NCI-H2196 (cell line): Measurements from ENCODE around the gene MOV10.

Source experiments
- DNase-seq: peaks from one replicate; lab custom pipeline; 2025; ENCODE audit not compliant: unreplicated experiment; lab: John Stamatoyannopoulos, UW

Gene MOV10

GRCh38 chr1:112698366-112699310, 24.2 kb downstream of the MOV10 start:
- peak; percentile 91 for DNase-seq

DNA sequence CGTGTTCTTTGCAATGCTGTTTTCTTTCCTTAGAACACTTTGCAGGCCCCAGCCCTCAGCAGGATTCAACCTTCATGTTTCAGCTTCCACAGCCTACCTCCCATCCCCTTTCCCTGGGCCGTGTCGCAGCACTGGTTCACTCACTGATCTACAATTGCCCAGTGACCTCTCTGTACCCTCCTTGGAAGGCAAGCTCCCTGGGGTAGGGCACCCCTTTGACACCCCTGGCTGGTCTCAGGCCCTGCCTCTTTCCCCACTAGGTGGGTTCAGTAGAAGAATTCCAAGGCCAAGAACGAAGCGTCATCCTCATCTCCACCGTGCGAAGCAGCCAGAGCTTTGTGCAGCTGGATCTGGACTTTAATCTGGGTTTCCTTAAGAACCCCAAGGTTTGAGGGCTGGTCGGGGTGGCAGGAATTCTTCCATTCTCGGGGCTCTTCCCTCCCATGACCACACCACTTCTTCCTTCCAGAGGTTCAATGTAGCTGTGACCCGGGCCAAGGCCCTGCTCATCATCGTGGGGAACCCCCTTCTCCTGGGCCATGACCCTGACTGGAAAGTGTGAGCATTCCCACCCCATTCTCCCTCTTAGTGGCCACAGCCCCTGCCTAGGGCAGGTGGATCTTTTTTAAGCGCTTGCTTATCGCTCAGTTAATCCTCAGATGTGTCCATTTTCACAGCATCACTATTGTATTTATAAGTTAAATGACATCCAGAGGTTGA, 25.1 kb downstream of the MOV10 start:
- DNase-seq: no peak

- peak; percentile 93 for DNase-seq
Measured at GRCh38 chr1:112700290-112701226, 26.1 kb downstream of the MOV10 start.

DNA sequence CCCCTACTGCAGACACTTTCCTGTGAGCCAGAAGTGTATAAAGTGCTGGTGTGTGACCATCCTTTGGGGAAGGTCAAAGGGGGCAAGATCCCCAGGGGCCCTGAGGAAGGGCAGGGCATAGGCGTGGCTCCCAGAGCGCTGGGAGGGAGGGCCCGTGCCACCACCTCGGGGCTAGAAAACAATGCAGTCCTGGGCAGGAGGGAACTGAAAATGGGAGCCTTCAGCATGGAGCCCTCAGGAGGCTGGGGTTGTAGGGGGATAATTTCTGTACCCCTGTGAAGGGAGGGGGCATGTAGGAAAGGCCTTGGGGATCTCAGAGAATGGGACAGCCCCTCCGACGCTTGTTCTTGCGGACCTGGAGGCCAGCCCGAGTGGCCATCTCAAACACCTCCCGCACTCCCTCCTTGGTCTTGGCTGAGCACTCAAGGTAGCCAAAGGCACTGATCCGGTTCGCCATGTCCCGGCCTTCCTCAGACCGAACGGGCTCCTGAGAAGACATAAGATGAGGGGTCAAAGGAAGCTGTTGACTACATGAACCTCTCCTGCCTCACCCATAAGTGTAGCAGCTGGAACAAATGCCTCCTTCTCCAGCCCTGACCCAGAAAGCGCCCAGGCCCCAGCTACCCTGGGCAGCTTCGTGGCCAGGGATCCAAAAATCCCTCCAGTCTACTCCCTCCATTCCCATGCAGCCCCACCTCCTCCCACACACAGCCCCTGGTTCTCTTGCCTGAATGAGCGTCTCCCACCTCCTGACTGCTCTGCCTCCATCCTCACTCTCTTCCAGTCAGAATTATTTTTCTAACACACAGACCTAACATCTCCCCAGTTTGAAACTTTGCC, 27.0 kb downstream of the MOV10 start:
- no peak for DNase-seq

DNA sequence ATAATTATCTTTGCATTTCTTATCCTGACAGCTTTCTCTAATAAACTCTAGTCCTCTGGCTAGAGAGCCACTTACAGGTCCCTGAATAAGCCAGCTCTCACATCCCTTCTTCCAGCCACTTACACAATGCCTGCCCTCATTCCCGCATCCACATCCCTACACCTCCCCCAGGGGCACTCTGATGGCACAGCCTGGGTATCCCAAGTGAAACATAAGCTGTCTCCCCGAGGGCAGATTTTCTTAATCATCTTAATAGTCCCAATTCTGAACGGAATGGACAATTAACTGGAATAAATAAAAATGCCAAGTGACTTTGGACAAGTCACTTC, 27.6 kb downstream of the MOV10 start:
- DNase-seq: no peak

GRCh38 chr1:112702420-112703261, 28.2 kb downstream of the MOV10 start:
- DNase-seq: no peak

DNA sequence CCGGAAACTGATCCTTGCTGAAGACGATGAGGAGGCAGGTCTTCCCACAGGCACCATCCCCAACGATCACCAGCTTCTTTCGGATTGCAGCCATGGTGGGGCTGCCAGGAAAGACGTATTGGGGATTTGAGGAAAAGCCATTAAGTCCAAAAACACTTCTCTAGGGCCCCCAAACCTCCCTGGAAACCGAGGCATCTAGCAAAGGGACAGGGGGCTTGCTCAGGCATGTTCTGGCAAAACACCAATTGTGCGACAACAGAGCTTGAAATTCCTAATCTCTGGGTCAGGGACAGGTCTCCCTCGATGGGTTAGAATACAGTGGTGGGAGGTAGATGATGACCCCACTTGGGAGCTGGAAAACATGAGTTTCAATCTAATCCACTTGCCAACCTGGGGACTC, 29.2 kb downstream of the MOV10 start:
- no peak for DNase-seq

DNA sequence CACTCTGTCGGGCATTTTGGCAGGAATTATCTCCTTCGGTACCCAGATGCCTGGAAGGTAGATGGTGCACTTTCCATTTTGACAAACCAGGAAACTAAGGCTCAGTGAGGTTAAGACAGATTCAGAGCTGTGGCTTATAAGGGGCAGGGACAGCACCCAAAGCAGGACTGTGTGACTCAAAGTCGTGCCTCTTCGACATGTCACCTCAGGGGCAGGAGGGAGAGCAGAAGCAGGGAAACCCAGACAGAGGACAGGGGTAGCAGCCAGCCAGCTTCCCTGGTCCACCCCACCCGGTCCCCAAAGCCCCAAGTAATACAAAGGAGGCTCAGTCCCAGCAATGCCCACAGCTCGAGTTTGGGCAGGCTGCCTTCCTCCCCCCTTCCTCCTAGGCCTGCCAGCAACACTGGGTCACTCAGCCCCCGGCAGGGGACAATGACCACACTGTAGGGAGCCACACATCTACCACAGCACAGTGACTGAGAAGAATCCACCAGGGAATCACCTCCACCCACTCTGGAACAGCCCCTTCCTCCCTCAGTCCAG, 30.0 kb downstream of the MOV10 start:
- DNase-seq: no peak

DNA sequence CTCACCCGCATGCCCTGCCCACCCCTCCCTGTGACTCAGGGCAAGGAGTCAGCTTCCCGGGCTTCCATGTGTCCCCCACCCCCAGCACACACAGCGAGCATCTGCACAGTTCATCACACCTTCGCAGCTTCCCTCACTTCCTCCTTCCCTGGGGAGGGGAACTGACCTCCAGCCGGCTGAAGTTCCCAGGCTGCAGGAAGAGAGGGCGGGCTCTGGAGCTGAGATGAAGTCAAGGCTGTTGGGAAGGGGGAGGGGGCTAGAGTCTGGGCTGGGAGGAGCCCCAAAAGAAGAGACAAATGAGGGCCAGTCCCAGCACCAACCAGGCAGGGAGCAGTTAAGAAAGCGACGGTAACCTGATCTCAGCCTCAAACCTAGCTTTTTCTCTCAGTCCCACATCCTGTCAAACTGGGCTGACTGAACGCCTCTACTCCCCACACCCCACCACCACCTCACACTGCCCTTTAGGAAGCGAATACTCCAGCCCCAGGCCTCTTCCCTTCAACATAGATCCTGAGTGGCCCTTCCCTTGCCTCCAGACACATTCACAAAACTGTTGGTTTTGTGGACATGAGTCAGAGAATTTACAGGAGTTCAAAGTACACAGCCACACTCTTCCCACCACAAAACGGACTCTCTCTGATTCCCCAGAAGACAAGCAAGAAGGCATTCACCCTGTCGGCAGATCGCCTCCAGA, 30.6 kb downstream of the MOV10 start:
- DNase-seq: peak; percentile 87

- peak; percentile 85 for DNase-seq
Measured at GRCh38 chr1:112706505-112707220, 32.2 kb downstream of the MOV10 start, which contains the start of gene RHOC. Gene RHOC, minus strand, starts transcription at chr1:112707127. Its CDS starts 3,328 bp downstream, at chr1:112703799.

GRCh38 chr1:112707221-112708001, 33.0 kb downstream of the MOV10 start:
- peak; percentile 85 for DNase-seq

DNA sequence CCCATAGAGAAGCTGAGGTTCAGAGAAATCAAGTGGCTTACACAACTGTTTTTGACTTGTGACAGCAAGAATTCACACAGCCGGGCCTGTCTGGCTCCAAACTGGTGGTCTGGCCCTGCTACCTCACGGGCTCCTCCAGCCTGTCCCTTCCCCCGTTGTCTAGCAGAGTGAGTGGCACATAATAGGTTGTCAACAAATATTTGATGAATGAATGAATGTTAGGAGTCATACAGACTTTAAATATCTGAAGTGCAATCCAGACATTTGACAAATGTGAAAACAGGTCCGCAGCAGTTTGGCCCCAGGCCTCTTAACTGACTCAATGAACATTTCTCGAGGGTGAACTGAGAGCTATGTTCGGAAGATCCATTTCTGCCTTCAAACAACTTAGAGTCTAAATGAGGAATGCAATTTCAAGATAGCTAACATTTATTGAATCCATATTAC, 33.6 kb downstream of the MOV10 start:
- no peak for DNase-seq

GRCh38 chr1:112708489-112708888, 34.0 kb downstream of the MOV10 start:
- no peak for DNase-seq

- no peak for DNase-seq
Measured at GRCh38 chr1:112710159-112710558, 35.7 kb downstream of the MOV10 start.

- DNase-seq: no peak
Measured at GRCh38 chr1:112710586-112710985, 36.1 kb downstream of the MOV10 start.

DNA sequence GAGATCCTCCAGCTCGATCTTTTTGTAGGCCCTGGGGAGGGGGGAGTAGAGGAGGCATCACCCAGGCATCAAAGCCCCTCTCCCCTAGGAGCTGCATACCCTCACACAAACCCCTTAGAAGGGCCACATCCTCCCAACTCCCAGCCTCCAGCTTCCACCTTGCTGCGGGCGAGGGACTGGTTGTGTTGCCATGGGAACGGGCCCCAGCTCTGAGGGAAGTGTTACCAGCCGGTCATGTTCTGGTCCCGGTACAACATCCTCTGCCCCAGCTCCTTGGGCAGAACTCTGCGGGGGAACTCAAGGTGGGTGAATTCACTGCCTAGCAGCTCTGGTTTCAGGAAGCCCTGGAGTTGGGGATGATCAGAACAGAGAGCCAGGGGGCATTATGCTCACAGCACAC, 36.6 kb downstream of the MOV10 start:
- no peak for DNase-seq

DNA sequence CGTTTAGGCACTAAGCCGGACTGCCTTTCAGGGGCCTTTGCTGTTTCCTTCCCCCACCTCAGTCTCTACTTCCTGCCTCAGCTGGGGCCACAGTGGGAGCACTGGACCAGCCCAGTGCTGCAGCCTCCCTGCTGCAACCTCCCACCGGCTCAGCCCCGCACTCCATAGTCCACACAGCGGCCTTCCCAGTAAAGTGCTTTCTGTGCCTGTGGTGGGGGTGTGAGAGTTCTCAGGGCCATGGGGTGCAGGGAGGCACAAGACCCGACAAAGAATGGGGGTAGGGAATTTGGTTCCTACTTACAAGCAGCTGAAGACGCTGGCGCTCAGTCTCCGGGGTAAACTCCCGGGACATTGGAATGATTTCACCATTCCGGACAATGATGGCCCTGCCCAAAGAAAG, 37.2 kb downstream of the MOV10 start:
- DNase-seq: no peak
